NT2/D1 (cell line): ENCODE measurements around the gene RASGRF2.

Experiments used
- SUZ12 ChIP-seq: IDR thresholded peaks from 2 replicates; pipeline ENCODE4 v1.6.1; 2011; ENCODE audit not compliant: insufficient read length, insufficient read depth; ENCODE audit errors: extremely low read depth
- ZNF274 ChIP-seq: IDR thresholded peaks from 2 replicates; pipeline ENCODE4 v1.6.1; 2011; ENCODE audit warnings: mild to moderate bottlenecking, low read depth, low read length

GRCh38 chr5:81228084-81228483 lies 267.9 kb downstream of the RASGRF2 start:
- TF ChIP-seq SUZ12 = no peak
- TF ChIP-seq ZNF274 = no peak
